A549 (cell line): ENCODE measurements around the gene MUC6.

Experiments
- CHD2 ChIP-seq: fragments of 150-350 bp; IDR thresholded peaks from 2 replicates; pipeline ENCODE4 v1.6.1; 2014; ENCODE audit warnings: low read length; ENCODE audit not compliant: partially characterized antibody
- EP300 ChIP-seq, 2 experiments: fragments of >200 bp; sonication (Bioruptor Twin); formaldehyde crosslinking; IDR thresholded peaks; 2 replicates in 1 of 2; 3 replicates in 1 of 2; pipeline ENCODE4 v1.6.1; 2016 to 2017
- JUN ChIP-seq, 2 experiments: fragments of >200 bp; sonication (Bioruptor Twin); formaldehyde crosslinking; IDR thresholded peaks; 2 replicates in 1 of 2; 3 replicates in 1 of 2; pipeline ENCODE4 v1.6.1; 2016 to 2017
- MYC ChIP-seq: IDR thresholded peaks from 2 replicates; pipeline ENCODE4 v1.6.1; 2012; ENCODE audit warnings: mild to moderate bottlenecking, inconsistent platforms, low read length, improper control_type of control experiment, borderline replicate concordance
- RFX5 ChIP-seq: fragments of 450-650 bp; IDR thresholded peaks from 2 replicates; pipeline ENCODE4 v1.7.1; 2014; ENCODE audit warnings: antibody characterized with exemption, mild to moderate bottlenecking, moderate library complexity
- TF ChIP-seq, protein P1 (sequence below): fragments of >200 bp; sonication (Bioruptor Twin); formaldehyde crosslinking; IDR thresholded peaks from 3 replicates; pipeline ENCODE4 v1.5.1; 2016
- TF ChIP-seq, protein P2 (sequence below): fragments of 250-450 bp; sonication (Bioruptor Pico); IDR thresholded peaks from 2 replicates; pipeline ENCODE4 v1.5.0; 2021; ENCODE audit warnings: mild to moderate bottlenecking, moderate library complexity, borderline replicate concordance
- TF ChIP-seq, protein P3 (sequence below): fragments of 200-600 bp; sonication (generic); IDR thresholded peaks from 2 replicates; pipeline ENCODE4 v1.6.1; 2016; ENCODE audit warnings: antibody characterized with exemption, mild to moderate bottlenecking, moderate library complexity
- TF ChIP-seq, protein P4 (sequence below): fragments of 450-650 bp; IDR thresholded peaks from 2 replicates; pipeline ENCODE4 v1.6.1; 2014; ENCODE audit warnings: antibody characterized with exemption

DNA sequence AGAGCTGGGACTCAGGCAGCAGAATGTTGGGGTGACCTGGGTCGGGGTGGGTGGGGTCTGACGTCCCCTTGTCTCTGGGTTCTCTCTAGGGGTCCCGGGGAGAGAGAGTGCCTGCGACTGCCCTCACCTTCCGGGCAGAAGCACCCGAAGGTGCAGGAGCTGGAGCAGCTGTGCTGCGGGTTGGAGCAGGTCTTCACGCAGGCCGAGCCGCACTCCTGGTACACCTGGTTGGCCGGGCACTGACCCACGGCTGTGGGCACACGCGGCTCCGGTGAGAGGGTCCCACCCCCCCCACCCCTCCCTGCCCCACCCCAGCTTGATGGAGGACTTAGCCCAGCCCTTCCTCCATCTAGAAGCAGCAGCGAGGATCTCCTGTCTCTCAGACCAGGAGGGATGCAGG lies 6.4 kb downstream of the MUC6 start:
- TF ChIP-seq RFX5 (no peak), JUN (IDR thresholded peaks at IDR 0.05) (no peak), MYC (no peak), EP300 (IDR thresholded peaks at IDR 0.05) (no peak), CHD2 (no peak)
- TF ChIP-seq, protein P1, sequence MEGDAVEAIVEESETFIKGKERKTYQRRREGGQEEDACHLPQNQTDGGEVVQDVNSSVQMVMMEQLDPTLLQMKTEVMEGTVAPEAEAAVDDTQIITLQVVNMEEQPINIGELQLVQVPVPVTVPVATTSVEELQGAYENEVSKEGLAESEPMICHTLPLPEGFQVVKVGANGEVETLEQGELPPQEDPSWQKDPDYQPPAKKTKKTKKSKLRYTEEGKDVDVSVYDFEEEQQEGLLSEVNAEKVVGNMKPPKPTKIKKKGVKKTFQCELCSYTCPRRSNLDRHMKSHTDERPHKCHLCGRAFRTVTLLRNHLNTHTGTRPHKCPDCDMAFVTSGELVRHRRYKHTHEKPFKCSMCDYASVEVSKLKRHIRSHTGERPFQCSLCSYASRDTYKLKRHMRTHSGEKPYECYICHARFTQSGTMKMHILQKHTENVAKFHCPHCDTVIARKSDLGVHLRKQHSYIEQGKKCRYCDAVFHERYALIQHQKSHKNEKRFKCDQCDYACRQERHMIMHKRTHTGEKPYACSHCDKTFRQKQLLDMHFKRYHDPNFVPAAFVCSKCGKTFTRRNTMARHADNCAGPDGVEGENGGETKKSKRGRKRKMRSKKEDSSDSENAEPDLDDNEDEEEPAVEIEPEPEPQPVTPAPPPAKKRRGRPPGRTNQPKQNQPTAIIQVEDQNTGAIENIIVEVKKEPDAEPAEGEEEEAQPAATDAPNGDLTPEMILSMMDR: no peak
- TF ChIP-seq, protein P2, sequence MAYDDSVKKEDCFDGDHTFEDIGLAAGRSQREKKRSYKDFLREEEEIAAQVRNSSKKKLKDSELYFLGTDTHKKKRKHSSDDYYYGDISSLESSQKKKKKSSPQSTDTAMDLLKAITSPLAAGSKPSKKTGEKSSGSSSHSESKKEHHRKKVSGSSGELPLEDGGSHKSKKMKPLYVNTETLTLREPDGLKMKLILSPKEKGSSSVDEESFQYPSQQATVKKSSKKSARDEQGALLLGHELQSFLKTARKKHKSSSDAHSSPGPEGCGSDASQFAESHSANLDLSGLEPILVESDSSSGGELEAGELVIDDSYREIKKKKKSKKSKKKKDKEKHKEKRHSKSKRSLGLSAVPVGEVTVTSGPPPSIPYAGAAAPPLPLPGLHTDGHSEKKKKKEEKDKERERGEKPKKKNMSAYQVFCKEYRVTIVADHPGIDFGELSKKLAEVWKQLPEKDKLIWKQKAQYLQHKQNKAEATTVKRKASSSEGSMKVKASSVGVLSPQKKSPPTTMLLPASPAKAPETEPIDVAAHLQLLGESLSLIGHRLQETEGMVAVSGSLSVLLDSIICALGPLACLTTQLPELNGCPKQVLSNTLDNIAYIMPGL: no peak
- TF ChIP-seq, protein P3, sequence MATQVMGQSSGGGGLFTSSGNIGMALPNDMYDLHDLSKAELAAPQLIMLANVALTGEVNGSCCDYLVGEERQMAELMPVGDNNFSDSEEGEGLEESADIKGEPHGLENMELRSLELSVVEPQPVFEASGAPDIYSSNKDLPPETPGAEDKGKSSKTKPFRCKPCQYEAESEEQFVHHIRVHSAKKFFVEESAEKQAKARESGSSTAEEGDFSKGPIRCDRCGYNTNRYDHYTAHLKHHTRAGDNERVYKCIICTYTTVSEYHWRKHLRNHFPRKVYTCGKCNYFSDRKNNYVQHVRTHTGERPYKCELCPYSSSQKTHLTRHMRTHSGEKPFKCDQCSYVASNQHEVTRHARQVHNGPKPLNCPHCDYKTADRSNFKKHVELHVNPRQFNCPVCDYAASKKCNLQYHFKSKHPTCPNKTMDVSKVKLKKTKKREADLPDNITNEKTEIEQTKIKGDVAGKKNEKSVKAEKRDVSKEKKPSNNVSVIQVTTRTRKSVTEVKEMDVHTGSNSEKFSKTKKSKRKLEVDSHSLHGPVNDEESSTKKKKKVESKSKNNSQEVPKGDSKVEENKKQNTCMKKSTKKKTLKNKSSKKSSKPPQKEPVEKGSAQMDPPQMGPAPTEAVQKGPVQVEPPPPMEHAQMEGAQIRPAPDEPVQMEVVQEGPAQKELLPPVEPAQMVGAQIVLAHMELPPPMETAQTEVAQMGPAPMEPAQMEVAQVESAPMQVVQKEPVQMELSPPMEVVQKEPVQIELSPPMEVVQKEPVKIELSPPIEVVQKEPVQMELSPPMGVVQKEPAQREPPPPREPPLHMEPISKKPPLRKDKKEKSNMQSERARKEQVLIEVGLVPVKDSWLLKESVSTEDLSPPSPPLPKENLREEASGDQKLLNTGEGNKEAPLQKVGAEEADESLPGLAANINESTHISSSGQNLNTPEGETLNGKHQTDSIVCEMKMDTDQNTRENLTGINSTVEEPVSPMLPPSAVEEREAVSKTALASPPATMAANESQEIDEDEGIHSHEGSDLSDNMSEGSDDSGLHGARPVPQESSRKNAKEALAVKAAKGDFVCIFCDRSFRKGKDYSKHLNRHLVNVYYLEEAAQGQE: no peak
- TF ChIP-seq, protein P4, sequence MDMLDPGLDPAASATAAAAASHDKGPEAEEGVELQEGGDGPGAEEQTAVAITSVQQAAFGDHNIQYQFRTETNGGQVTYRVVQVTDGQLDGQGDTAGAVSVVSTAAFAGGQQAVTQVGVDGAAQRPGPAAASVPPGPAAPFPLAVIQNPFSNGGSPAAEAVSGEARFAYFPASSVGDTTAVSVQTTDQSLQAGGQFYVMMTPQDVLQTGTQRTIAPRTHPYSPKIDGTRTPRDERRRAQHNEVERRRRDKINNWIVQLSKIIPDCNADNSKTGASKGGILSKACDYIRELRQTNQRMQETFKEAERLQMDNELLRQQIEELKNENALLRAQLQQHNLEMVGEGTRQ: no peak
